GM23338 (cell line): ENCODE measurements around the gene PRR36. TPM values are rescaled to one million over a fixed set of nuclear protein-coding genes. Genes with fewer than 3 reads are reported as not detected.
A peak's percentile ranks its signal among the peaks of the same experiment; 100 is the strongest.

Source experiments
- ATAC-seq: fragments of 200-7000 bp; cut with Tn5 transposase; 3 replicates; pipeline ENCODE4 v1.9.1; 2020
- DNase-seq: peaks from one replicate; pipeline ENCODE4 v3.0.0-alpha.2; 2015; ENCODE audit warnings: low spot score
- H2AFZ ChIP-seq: fragments of 200-600 bp; sonication (generic); 2 replicates; pipeline ENCODE4 v1.8.0; 2016; ENCODE audit warnings: antibody characterized with exemption, mild to moderate bottlenecking, moderate library complexity
- H3F3A ChIP-seq: fragments of 200-600 bp; sonication (generic); replicated peaks from 2 replicates; pipeline ENCODE4 v1.8.0; 2017; ENCODE audit warnings: antibody characterized with exemption, mixed run types, low read depth
- H3K27ac ChIP-seq: fragments of 200-600 bp; sonication (generic); 2 replicates; pipeline ENCODE4 v1.6.1; 2016; ENCODE audit warnings: low read depth
- H3K27me3 ChIP-seq: fragments of 200-600 bp; sonication (generic); 2 replicates; pipeline ENCODE4 v1.8.0; 2016; ENCODE audit warnings: mild to moderate bottlenecking, mixed run types, moderate library complexity; ENCODE audit not compliant: insufficient read depth
- H3K36me3 ChIP-seq: fragments of 200-600 bp; sonication (generic); 2 replicates; pipeline ENCODE4 v1.8.0; 2016; ENCODE audit warnings: mild to moderate bottlenecking; ENCODE audit not compliant: insufficient read depth
- H3K4me1 ChIP-seq: fragments of 200-600 bp; sonication (generic); 2 replicates; pipeline ENCODE4 v1.8.0; 2016; ENCODE audit warnings: mild to moderate bottlenecking, moderate library complexity; ENCODE audit not compliant: insufficient read depth
- H3K4me2 ChIP-seq: fragments of 200-600 bp; sonication (generic); 2 replicates; pipeline ENCODE4 v1.7.1; 2017; ENCODE audit warnings: mixed run types
- H3K4me3 ChIP-seq: fragments of 200-600 bp; sonication (generic); 2 replicates; pipeline ENCODE4 v1.6.1; 2016; ENCODE audit warnings: mixed run types
- H3K79me2 ChIP-seq: fragments of 200-600 bp; sonication (generic); replicated peaks from 2 replicates; pipeline ENCODE4 v1.8.0; 2017; ENCODE audit warnings: mild to moderate bottlenecking; ENCODE audit not compliant: insufficient read depth
- H3K9me2 ChIP-seq: fragments of 200-600 bp; sonication (generic); 2 replicates; pipeline ENCODE4 v1.8.0; 2017; ENCODE audit not compliant: insufficient read depth
- H4K20me1 ChIP-seq: fragments of 200-600 bp; sonication (generic); replicated peaks from 2 replicates; pipeline ENCODE4 v1.8.0; 2017; ENCODE audit warnings: mild to moderate bottlenecking; ENCODE audit not compliant: insufficient read depth
- H3K27ac Mint-ChIP-seq: 2 replicates; pipeline ENCODE4 v1.8.0; 2020; ENCODE audit warnings: inconsistent platforms, mild to moderate bottlenecking, moderate library complexity, mixed read lengths
- H3K27me3 Mint-ChIP-seq: 3 replicates; pipeline ENCODE4 v1.8.0; 2022; ENCODE audit warnings: low read depth, mild to moderate bottlenecking, moderate library complexity, mixed read lengths, inconsistent platforms; ENCODE audit not compliant: insufficient read depth, poor library complexity
- H3K36me3 Mint-ChIP-seq: 3 replicates; pipeline ENCODE4 v1.8.0; 2021; ENCODE audit warnings: low read depth, mild to moderate bottlenecking, inconsistent platforms, moderate library complexity, mixed read lengths
- H3K4me1 Mint-ChIP-seq: 3 replicates; pipeline ENCODE4 v1.8.0; 2020; ENCODE audit warnings: mild to moderate bottlenecking, inconsistent platforms, mixed read lengths
- H3K4me3 Mint-ChIP-seq: 3 replicates; pipeline ENCODE4 v1.8.0; 2021; ENCODE audit warnings: moderate library complexity, mild to moderate bottlenecking, inconsistent platforms, mixed read lengths
- H3K9me3 Mint-ChIP-seq: 3 replicates; pipeline ENCODE4 v1.8.0; 2020; ENCODE audit warnings: moderate library complexity, mild to moderate bottlenecking, inconsistent platforms, mixed read lengths
- CREB1 ChIP-seq: fragments of 250-450 bp; sonication (Bioruptor Pico); IDR thresholded peaks from 2 replicates; pipeline ENCODE4 v1.5.0; 2020; ENCODE audit warnings: low read depth, mild to moderate bottlenecking, moderate library complexity
- EZH2 ChIP-seq: fragments of 200-600 bp; sonication (generic); IDR thresholded peaks from one replicate; pipeline ENCODE4 v1.8.0; 2017; ENCODE audit warnings: antibody characterized with exemption, mild to moderate bottlenecking, low read depth; ENCODE audit not compliant: unreplicated experiment
- JUNB ChIP-seq: IDR thresholded peaks from one replicate; pipeline ENCODE4 v1.6.1; 2016; ENCODE audit warnings: antibody characterized with exemption; ENCODE audit not compliant: unreplicated experiment
- POLR2AphosphoS5 ChIP-seq: IDR thresholded peaks from 2 replicates; pipeline ENCODE4 v1.6.1; 2016; ENCODE audit warnings: antibody characterized with exemption, low read depth
- STAT1 ChIP-seq: IDR thresholded peaks from one replicate; pipeline ENCODE4 v1.6.1; 2016; ENCODE audit warnings: antibody characterized with exemption; ENCODE audit not compliant: unreplicated experiment
- polyA plus RNA-seq: library from polyadenylated mRNA; unstranded; fragments of >200 nt; fragmentation: Nextera tagmentation; extraction: Ambion mirVana; gene quantifications from 2 replicates; pipeline ENCODE4 v1.2.1, GENCODE V29; 2016
- total RNA-seq: library from RNA; depleted of rRNA; stranded (reverse); fragments of >200 nt; shearing (Covaris generic); gene quantifications from 2 replicates; pipeline ENCODE4 v1.2.3, GENCODE V29; 2014
- TF ChIP-seq, protein P1 (sequence below), 2 experiments: fragments of 200-600 bp in 1 of 2; sonication (generic) in 1 of 2; conservative IDR thresholded peaks; 2 replicates each; pipeline versions ENCODE4 v1.5.1 to v1.6.1; 2016 to 2017; ENCODE audit warnings: antibody characterized with exemption in 2 of 2, low read depth in 2 of 2, mild to moderate bottlenecking in 2 of 2, moderate library complexity in 1 of 2
- TF ChIP-seq, protein P2 (sequence below): IDR thresholded peaks from one replicate; pipeline ENCODE4 v1.6.1; 2018; ENCODE audit warnings: antibody characterized with exemption; ENCODE audit not compliant: unreplicated experiment

The PRR36 gene
- total and polyA plus RNA-seq, 2 experiments from 2014 or later = 17.6 to 17.9 TPM

DNA sequence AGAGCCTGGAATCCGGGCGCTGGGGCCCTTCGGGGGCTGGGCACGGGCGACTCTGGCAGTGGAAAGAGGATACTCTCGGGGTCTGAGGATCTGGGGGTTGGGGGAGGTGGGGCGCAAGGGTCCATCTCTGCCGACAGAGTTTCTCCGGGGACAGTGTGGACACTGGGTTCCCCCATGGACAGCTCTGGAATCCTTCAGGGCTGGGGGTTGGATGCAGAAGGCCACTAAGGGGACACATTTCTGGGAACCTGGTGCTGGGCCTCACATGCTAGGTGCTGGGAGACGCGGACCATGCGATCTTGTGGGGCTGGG is 42.7 kb upstream of the PRR36 start:
- H3K9me2 ChIP-seq = no peaks in the 10 kb centered on the region
- no peak overlapping the region for H3K27ac ChIP-seq
- Mint-ChIP-seq H3K27ac (no peak overlapping the region), H3K4me3 (peak overlapping the region; percentile 85), H3K27me3 (peaks cover 51% of the 10 kb centered on the region), H3K36me3 (peaks cover 10% of the 10 kb centered on the region), H3K4me1 (peaks cover 15% of the 10 kb centered on the region), H3K9me3 (peaks cover 2% of the 10 kb centered on the region; the same call in 1 of the 3 replicates)
- no peaks in the 10 kb centered on the region for H3K36me3 ChIP-seq
- H3K27me3 ChIP-seq = peaks cover 57% of the 10 kb centered on the region
- peaks cover 26% of the 10 kb centered on the region for H3F3A ChIP-seq
- peak overlapping the region; percentile 91 for H3K4me2 ChIP-seq
- H3K4me3 ChIP-seq = peak overlapping the region; percentile 64
- ATAC-seq (no peak), DNase-seq (peak; percentile 47)
- peak overlapping the region; percentile 88 for H2AFZ ChIP-seq
- H4K20me1 ChIP-seq = peaks cover 14% of the 10 kb centered on the region; the same call in 1 of the 2 replicates
- H3K4me1 ChIP-seq = no peaks in the 10 kb centered on the region; the same call in 1 of the 2 replicates
- TF ChIP-seq, protein P1, sequence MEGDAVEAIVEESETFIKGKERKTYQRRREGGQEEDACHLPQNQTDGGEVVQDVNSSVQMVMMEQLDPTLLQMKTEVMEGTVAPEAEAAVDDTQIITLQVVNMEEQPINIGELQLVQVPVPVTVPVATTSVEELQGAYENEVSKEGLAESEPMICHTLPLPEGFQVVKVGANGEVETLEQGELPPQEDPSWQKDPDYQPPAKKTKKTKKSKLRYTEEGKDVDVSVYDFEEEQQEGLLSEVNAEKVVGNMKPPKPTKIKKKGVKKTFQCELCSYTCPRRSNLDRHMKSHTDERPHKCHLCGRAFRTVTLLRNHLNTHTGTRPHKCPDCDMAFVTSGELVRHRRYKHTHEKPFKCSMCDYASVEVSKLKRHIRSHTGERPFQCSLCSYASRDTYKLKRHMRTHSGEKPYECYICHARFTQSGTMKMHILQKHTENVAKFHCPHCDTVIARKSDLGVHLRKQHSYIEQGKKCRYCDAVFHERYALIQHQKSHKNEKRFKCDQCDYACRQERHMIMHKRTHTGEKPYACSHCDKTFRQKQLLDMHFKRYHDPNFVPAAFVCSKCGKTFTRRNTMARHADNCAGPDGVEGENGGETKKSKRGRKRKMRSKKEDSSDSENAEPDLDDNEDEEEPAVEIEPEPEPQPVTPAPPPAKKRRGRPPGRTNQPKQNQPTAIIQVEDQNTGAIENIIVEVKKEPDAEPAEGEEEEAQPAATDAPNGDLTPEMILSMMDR (conservative IDR thresholded peaks at IDR 0.05; ENCODE audit: low read depth in 2 of 2) = no peak
- peak; percentile 69 for TF ChIP-seq EZH2
- no peaks in the 10 kb centered on the region for H3K79me2 ChIP-seq

DNA sequence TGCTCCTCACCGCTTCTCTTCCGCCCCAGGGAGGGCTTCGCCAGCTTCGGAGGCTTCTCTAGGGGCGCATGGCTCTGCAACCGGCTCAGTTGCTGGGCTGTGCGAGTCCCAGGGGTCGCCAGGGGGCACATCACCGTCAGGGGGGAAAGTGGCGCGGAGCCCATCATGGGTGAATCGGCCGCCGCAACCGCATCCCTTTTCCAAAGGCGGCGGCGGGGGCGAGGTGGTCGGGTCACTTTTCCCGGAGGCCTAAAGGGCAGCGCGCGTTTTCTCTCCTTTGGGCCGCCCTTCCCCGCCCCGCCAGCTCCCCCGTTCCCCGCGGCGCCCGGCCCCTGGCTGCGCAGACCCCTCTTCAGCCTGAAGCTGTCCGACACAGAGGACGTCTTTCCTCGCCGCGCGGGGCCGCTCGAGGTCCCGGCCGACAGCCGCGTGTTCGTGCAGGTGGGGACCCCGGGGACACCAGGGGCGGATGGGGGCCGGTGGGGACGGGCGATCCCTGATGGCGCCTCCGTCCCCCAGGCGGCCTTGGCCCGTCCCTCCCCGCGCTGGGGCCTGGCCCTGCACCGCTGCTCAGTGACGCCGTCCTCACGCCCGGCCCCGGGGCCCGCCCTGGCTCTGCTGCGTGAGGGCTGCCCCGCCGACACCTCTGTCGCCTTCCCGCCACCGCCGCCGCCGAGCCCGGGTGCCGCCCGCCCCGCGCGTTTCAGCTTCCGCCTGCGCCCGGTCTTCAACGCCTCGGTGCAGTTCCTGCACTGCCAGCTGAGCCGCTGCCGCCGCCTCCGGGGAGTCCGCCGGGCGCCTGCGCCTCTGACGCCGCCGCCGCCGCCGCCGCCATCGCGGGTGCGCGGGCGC is 42.1 kb upstream of the PRR36 start:
- TF ChIP-seq, protein P2, sequence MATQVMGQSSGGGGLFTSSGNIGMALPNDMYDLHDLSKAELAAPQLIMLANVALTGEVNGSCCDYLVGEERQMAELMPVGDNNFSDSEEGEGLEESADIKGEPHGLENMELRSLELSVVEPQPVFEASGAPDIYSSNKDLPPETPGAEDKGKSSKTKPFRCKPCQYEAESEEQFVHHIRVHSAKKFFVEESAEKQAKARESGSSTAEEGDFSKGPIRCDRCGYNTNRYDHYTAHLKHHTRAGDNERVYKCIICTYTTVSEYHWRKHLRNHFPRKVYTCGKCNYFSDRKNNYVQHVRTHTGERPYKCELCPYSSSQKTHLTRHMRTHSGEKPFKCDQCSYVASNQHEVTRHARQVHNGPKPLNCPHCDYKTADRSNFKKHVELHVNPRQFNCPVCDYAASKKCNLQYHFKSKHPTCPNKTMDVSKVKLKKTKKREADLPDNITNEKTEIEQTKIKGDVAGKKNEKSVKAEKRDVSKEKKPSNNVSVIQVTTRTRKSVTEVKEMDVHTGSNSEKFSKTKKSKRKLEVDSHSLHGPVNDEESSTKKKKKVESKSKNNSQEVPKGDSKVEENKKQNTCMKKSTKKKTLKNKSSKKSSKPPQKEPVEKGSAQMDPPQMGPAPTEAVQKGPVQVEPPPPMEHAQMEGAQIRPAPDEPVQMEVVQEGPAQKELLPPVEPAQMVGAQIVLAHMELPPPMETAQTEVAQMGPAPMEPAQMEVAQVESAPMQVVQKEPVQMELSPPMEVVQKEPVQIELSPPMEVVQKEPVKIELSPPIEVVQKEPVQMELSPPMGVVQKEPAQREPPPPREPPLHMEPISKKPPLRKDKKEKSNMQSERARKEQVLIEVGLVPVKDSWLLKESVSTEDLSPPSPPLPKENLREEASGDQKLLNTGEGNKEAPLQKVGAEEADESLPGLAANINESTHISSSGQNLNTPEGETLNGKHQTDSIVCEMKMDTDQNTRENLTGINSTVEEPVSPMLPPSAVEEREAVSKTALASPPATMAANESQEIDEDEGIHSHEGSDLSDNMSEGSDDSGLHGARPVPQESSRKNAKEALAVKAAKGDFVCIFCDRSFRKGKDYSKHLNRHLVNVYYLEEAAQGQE = no peak
- TF ChIP-seq CREB1 (CRISPR knock-in tag) (no peak), JUNB (no peak), POLR2AphosphoS5 (0 out of 2 replicates have a peak, but pooled peaks have one; percentile 11), STAT1 (no peak), EZH2 (peak; percentile 17)
- TF ChIP-seq, protein P1 (conservative IDR thresholded peaks at IDR 0.05; ENCODE audit: low read depth in 2 of 2) = peak; percentile 23 to 31; a peak in 3 of 4 replicates
- peaks cover 52% of the 10 kb centered on the region for H3K27me3 Mint-ChIP-seq
- peak; percentile 13 for ATAC-seq
- peaks cover 10% of the 10 kb centered on the region for H3K36me3 Mint-ChIP-seq
- Histone ChIP-seq H3K9me2 (no peaks in the 10 kb centered on the region), H3K27me3 (peaks cover 57% of the 10 kb centered on the region), H3K27ac (no peak overlapping the region), H3K4me1 (no peaks in the 10 kb centered on the region; the same call in 1 of the 2 replicates), H3K4me2 (peak overlapping the region; percentile 91), H3K4me3 (peak overlapping the region; percentile 64), H3K79me2 (no peaks in the 10 kb centered on the region), H2AFZ (peak overlapping the region; percentile 88), H3F3A (peaks cover 21% of the 10 kb centered on the region), H3K36me3 (no peaks in the 10 kb centered on the region), H4K20me1 (peaks cover 8% of the 10 kb centered on the region; the same call in 1 of the 2 replicates)
- H3K4me3 Mint-ChIP-seq = peak overlapping the region; percentile 85
- H3K27ac Mint-ChIP-seq = no peak overlapping the region
- peak; percentile 71 for DNase-seq
- H3K9me3 Mint-ChIP-seq = peaks cover 2% of the 10 kb centered on the region; the same call in 1 of the 3 replicates
- H3K4me1 Mint-ChIP-seq = peaks cover 15% of the 10 kb centered on the region
